ENCODE data around the gene BSG.

BSG gene

DNA sequence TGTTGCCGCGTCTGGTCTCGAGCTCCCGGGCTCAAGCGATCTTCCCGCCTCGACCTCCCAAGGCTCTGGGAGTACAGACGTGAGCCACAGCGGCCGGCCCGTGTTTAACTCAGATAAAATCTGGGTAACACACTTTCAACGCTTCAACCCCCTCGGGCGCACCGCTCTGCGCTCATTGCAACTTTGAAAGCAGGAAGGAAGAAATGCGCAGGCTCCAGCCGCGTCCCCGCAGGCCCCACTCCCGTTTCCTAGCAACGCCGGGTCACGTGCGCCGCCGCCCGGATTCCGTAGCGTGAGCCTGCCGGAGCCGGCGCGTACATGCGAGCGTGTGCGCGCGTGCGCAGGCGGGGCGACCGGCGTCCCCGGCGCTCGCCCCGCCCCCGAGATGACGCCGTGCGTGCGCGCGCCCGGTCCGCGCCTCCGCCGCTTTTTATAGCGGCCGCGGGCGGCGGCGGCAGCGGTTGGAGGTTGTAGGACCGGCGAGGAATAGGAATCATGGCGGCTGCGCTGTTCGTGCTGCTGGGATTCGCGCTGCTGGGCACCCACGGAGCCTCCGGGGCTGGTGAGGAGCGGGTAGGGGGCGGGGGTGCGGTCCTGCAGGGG is at the start of gene BSG:
Gene BSG, plus strand, starts transcription at position 457 of the 603 bp plus-strand sequence. Its CDS starts 39 bp downstream, at position 496.
- peak; percentile 98 for DNase-seq

- no peak for DNase-seq
Observed at GRCh38 chr19:522726-523125, 49.7 kb upstream of the BSG start.

DNA sequence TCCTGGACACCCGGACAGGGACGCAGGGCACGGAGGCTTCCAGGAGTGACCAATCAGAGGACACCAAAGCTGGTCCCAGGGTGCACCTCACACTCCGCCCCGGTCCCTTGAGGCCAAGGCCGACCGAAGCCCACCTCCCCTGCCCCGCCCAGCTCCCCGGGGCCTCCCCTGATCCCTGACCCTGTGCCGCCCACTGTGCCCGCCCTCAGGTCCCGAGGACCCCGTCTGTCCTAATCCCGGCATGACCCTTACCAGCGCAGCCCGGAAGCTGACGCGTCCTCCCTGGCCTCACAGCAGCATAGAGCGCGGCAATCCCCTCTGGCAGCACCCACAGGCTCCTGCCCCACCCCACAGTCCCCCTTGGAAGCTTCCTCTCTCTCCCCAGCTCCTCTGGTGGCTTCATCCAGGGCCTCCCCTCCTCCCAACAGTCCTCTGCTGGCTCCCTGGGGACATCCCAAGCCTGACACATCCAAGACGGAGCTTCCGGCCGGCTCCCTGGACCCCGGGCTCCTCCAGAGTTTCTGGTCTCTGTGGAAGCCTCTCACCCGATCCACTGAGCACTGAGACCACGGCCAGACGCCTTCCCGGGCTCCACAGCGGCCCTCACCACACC is 48.2 kb upstream of the BSG start:
- no peak for DNase-seq

DNA sequence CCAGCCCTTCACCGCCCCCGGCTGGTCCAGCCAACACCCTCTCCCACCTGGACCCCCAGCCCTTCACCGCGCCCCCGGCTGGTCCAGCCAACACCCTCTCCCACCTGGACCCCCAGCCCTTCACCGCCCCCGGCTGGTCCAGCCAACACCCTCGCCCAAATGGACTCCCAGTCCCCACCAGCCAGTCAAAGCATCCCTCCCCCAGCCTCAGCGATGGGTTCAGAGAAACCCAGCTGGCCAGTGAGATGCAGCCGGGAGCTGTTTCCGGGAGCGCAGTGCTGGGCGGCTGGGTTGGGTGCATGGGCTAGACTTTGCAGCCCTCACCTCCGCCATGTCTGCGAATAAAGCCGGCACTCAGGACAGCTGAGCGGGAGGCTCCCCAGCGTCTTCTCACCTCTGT is 47.4 kb upstream of the BSG start:
- no peak for DNase-seq

DNA sequence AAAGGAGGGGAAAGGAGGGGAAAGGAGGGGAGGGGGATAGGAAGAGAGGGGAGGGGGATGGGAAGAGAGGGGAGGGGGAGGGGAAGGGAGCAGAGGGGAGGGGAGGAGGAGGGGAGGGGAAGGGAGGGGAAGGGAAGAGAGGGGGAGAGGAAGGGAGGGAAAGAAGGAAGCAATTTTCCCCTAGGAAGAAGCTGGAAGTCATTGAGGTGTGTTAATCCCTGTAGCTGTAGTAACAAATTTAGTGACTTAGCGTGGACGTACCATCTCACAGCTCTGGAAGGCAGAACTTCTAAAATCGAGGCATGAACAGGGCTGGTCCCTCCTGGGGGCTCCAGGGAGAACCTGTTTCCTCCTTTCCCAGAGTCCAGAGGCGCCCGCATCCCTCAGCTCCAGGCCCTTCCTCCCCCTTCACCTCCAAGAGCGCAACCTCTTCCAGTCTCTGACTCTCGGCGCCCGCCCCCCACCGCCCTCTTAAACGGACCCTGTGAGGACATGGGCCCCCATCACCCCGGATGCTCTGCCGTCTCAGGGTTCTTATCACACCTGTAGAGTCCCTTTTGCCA is 46.5 kb upstream of the BSG start:
- DNase-seq, result no peak

GRCh38 chr19:530134-531008 is 42.0 kb upstream of the BSG start:
- no peak for DNase-seq

DNA sequence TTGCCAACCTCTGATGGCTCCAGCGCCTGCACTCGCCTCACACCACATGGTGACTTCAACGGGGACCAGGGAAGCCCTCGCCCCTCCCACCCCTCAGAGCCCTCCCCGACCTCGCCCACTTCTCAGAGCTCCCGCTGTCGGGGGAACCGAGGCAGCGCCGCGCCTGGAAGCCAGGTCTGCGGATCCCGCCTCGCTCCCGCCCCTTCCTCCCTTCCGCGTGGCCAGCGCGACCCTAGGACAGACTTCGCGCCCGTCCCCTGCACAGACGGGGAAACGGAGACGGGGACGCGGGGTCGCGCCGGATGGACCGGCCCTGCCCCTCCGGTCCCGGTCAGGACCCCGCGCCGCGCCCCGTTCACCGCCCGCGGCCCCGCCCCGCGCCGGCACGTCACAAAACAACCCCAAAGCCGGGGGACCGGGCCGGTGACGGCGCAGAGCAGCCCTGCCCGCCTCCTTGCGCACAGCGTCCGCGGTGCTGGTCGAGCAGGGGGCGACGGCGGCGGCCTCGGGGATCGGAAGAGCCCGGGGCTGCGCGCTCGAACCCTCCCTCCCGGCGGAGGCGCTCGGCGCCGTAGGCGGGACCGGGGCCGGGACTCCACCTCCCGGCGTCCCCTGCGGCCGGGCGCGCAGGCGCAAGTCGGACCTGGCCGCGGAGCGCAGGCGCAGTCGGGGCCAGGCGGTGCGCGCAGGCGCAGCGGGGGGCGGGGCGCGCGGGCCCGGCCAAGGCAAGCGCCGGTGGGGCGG is 41.2 kb upstream of the BSG start:
- peak; percentile 88 for DNase-seq

DNA sequence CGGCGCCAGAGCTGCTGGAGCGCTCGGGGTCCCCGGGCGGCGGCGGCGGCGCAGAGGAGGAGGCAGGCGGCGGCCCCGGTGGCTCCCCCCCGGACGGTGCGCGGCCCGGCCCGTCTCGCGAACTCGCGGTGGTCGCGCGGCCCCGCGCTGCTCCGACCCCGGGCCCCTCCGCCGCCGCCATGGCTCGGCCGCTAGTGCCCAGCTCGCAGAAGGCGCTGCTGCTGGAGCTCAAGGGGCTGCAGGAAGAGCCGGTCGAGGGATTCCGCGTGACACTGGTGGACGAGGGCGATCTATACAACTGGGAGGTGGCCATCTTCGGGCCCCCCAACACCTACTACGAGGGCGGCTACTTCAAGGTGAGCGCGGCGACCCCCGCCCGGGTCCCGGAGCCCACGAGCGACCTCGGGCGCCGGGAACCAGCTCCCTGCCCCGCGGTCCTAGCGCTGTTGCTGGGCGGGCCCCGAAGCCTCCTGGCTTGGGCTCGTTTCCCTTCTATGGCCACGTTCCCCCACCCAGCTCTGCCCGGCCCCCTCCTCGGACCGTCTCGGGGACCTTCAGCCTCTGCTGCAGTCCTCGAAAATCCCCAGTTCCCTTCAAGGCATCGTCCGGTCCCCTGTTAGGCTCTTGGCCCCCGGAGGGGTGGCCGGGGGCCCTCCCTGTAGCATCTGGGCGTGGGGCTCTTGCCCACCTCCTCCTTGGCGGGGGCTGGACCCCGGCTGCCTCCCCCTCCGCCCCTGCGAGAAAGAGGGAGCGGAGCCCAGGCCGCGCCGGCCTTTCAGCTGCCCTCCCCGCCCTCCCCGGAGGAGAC is 40.4 kb upstream of the BSG start, which contains the start of gene CDC34:
Gene CDC34, plus strand, starts transcription at position 8 of the 808 bp plus-strand sequence. Its CDS starts 172 bp downstream, at position 180.
- no peak for DNase-seq

- DNase-seq, result peak; percentile 65
Observed at GRCh38 chr19:532561-533363, 39.6 kb upstream of the BSG start.

DNA sequence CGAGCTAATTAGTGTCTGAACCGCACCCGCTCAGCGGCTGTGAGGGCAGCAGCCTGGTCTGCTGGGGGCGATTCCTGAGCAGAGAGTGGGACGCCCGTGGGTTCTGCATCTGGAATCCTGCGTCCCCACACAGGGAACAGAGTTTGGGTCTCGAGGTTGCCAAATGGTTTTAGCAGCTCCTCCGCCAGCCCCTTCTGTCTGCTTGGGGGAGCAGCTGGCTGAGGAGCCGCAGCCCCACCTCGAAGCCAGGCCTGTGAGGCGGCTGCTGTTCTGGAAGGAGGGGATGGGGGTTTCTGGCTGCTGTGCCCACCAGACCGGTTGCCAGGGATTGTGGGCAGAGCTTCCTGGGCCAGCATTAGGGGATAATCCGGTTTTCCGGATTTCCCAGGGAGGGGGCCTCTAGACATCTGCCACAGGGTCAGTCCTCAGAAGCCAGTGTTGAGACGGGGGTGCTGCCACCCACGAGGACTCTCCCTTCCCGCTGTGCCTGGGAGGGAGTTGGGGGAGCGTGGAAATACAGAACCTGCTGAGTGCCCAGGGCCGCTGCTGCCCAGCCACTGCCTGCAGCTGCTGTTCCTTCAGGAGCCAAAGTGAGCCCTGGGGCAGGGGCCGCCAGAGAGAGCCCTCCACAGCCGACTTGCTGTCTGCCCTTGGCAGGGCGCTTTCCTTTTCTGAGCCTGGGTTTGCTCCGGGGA is 38.9 kb upstream of the BSG start:
- DNase-seq, result no peak

GRCh38 chr19:534088-534487 is 38.3 kb upstream of the BSG start:
- DNase-seq, result no peak

- no peak for DNase-seq
Observed at GRCh38 chr19:535017-535835, 37.2 kb upstream of the BSG start.

DNA sequence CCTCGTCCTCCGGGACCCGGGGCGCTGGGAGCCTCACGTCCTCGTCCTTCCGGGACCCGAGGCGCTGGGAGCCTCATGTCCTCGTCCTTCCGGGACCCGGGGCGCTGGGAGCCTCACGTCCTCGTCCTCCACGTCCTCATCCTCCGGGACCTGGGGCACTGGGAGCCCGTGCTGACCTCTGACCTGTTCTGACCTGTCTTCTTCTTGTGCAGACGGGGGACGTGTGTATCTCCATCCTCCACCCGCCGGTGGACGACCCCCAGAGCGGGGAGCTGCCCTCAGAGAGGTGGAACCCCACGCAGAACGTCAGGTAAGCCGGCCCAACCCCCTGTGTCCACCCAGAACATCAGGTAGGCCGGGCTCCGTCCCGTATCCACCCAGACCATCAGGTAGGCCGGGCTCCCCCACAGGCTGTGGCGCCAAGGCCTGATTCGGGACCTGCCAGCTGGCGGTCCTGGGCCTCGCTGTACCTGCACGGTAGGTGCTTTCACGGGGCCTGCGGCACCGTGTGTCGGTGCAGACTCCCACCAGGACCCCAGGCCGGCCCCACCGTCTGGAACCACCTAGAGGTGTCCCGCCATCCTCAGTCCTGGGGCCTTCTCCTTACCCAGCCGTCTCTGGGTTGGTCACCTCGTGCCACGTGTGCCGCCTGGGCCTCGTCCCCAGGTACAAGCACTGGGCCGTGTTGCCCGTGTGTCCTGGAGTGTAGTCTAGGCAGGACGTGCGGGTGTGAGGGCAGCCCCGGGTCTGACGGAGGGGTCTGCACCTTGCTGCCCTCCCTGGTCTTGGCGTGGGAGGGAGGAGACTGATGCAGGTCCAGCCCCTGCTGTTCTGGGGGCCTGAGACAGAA is 36.1 kb upstream of the BSG start:
- no peak for DNase-seq

DNA sequence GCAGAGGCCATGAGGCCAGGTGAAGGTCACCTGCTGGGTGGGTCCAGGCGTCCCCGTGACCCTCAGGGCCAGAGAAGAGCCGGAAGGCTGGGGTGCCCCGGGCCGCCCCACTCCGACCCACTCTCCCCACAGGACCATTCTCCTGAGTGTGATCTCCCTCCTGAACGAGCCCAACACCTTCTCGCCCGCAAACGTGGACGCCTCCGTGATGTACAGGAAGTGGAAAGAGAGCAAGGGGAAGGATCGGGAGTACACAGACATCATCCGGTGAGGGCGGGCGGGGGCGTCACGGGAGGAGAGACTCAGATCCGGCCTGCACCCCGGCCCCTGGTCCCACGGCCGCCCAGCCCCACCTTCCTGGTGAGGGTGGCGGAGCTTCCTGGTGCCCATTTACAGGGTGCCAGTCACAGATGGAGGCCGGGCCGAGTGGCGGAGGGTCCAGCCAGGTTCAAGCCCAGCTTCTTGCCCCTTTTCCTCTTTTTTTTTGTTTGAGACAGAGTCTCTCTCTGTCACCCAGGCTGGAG is 35.5 kb upstream of the BSG start:
- no peak for DNase-seq

- no peak for DNase-seq
Observed at GRCh38 chr19:538641-539428, 33.6 kb upstream of the BSG start.

DNA sequence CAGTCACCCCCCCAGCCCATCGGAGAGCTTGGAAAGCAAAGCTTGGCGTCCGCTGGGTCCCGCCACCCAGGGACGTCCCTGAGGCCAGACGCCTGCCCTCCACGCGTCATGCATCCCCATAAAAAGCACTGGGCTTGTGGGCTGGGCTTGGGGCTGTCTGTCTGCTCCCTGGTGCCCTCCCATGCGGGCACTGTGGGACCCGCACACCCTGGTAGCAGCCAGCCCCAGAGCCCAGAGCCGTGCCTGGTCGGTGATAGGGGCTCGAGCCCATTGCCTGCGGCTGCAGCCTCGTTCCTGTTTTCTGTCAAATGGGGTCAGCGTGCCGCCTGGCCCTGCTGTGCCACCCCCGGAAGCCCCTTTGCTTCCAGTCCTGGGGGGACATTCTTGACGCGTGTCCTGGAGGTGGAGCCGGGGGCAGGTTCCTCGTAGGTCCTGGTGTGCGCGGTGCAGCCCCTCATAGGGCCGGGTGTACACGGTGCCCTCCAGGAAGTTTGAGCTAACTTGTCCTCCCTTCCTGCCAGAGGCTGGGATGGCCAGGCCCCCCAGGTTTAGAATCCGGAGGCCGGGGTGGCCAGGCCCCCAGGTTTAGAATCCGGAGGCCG is 32.9 kb upstream of the BSG start:
- no peak for DNase-seq

Measured in CD4-positive, alpha-beta T cell treated with Interleukin-17A for 1 hour (primary cell).